ENCODE results near the gene NEB.

The NEB gene

GRCh38 chr2:151438506-151438905 is 295.8 kb downstream of the NEB start:
- DNase-seq = no peak

- no peak for DNase-seq
Observed at GRCh38 chr2:151437630-151438029, 296.6 kb downstream of the NEB start.
